Hair follicle dermal papilla cell (primary cell): ENCODE results near the gene FADS6. TPM values are rescaled to one million over a fixed set of nuclear protein-coding genes. Genes with fewer than 3 reads are reported as not detected.

Experiments used
- total RNA-seq: library from RNA; depleted of rRNA; stranded (reverse); fragments of >200 nt; gene quantifications from 2 replicates; pipeline ENCODE4 v1.2.3, GENCODE V29; 2012

Gene FADS6, protein sequence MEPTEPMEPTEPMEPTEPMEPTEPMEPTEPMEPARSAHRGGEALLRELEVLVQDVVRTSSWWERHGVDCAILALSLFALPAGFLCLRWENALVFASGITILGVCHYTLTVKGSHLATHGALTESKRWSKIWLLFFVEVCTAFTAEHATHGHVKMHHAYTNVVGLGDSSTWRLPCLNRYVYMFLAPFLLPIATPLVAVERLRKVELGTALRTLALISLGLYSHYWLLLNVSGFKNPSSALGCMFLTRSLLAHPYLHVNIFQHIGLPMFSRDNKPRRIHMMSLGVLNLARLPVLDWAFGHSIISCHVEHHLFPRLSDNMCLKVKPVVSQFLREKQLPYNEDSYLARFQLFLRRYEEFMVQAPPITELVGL
- total RNA-seq: not detected in 2 replicates

DNA sequence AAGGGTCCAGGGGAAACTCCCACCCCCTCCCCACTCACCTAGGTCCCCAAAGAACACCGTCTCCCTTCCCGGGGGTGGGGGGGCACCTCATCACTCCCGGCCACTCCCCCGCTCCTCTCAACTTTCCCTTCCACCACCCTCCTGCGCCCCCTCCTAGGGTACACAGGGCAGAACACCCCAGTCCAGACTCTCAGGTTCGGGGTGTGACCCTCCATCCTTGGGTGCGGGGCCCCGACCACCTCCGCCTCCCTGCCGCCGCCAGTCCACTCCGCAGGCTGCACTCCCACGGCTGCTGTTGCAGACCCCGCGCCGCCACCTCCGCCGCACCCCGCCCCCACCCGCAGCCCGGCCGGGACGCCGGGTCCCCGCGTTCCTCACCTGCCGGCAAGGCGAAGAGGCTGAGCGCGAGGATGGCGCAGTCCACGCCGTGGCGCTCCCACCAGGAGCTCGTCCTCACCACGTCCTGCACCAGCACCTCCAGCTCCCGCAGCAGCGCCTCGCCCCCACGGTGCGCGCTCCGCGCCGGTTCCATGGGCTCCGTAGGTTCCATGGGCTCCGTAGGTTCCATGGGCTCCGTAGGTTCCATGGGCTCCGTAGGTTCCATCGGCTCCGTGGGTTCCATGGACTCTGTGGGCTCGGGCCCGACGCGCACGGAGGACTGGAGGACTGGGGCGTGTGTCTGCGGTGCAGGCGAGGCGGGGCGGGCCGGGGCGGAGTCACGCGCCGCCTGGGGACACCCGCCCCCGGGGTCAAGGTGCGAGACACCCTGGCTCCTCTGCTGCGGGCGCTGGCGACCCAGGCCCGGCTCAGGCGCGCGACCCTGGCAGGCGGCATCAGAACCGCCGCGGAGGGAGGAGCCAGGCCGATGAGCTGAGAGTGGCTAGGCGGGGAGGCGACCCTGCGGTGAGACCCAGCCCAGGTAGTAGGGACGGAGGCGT lies at the start of gene FADS6:
FADS6 (minus strand) TSS at position 660 of the 938 bp plus-strand sequence; CDS start at position 622, 38 bp downstream.

GRCh38 chr17:74935585-74936469 lies 42.4 kb upstream of the FADS6 start, which contains the start of gene OTOP3:
Gene OTOP3 (plus strand): TSS chr17:74935898. CDS start chr17:74935922, 24 bp downstream.

GRCh38 chr17:74924250-74924948 lies 31.0 kb upstream of the FADS6 start, which contains the start of gene OTOP2:
Gene OTOP2 (plus strand): TSS chr17:74924273. CDS start chr17:74924633, 360 bp downstream.

GRCh38 chr17:74922694-74923537 lies 29.5 kb upstream of the FADS6 start, which contains the start of gene USH1G:
Gene USH1G (minus strand): TSS chr17:74923255. CDS start chr17:74923073, 182 bp downstream.

GRCh38 chr17:74872313-74873036 lies 21.0 kb downstream of the FADS6 start, which contains the start of gene FDXR:
Gene FDXR (minus strand): TSS chr17:74872994. CDS start chr17:74872944, 50 bp downstream.

DNA sequence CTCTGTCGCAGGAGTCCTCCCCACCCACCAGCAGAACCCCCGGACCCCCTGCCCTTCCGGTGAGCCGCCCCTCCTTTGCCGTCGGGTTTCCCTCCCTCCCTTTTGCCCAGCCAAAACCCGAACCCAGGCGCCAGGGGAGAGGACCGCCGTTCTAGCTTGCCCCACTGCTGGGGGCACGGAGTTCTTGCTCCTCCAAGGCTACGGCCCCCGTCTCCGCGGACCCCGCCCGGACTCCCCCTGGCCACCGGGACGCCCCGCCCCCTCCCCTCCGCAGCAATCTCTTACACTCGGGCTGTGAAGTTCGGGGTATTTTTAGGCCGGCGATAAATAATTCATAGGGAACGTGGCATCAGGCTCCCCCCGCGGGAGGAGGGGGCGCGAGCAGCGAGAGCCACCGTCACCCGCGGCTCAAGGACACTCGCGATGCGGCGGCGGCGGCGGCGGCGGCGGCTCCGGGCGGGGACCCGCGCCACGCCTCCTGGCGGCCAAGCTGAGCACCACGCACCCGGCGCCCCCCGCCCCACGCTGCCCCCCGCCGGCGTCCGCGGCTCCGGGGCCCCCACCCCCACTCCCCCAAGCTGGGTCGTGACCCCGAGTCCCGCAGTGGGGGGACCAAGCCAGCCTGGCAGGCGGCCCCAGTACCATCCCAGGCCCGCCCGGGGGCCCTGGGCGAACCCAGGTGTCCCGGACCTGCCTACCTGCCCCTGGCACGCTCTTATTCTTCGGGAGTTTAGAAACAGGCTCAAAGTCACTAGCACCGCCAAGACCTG lies 33.8 kb downstream of the FADS6 start, which contains the start of gene GRIN2C:
GRIN2C (minus strand) TSS at position 427 of the 770 bp plus-strand sequence. CDS start 4,793 bp downstream, outside the sequence.

Other genes starting within 250 kb of the FADS6 start
- not detected in 2 replicates for gene CD300LF, start 180.7 kb downstream of the FADS6 start, total RNA-seq
- gene RAB37, start 156.4 kb downstream of the FADS6 start, total RNA-seq: 0.49 and 0.85 TPM in 2 replicates
- 15.4 and 23.3 TPM in 2 replicates for gene NHERF1, start 145.0 kb downstream of the FADS6 start, total RNA-seq
- 39.3 and 42.5 TPM in 2 replicates for gene NAT9, start 117.3 kb downstream of the FADS6 start, total RNA-seq
- 0.12 and 0.16 TPM in 2 replicates for gene GRIN2C, start 33.7 kb downstream of the FADS6 start, total RNA-seq
- gene FDXR, start 20.6 kb downstream of the FADS6 start, total RNA-seq: 14.1 and 26.0 TPM in 2 replicates
- gene USH1G, start 29.6 kb upstream of the FADS6 start, total RNA-seq: not detected in 2 replicates
- gene OTOP2, start 30.6 kb upstream of the FADS6 start, total RNA-seq: not detected in 2 replicates
- gene OTOP3, start 42.3 kb upstream of the FADS6 start, total RNA-seq: not detected in 2 replicates
- 0.16 and 0.61 TPM in 2 replicates for gene HID1, start 79.1 kb upstream of the FADS6 start, total RNA-seq
- gene CDR2L, start 94.0 kb upstream of the FADS6 start, total RNA-seq: 29.3 and 30.5 TPM in 2 replicates
- 14.8 and 24.9 TPM in 2 replicates for gene MRPL58, start 119.0 kb upstream of the FADS6 start, total RNA-seq
- gene ATP5PD, start 153.3 kb upstream of the FADS6 start, total RNA-seq: 175 TPM in 2 replicates
- 24.5 and 25.3 TPM in 2 replicates for gene KCTD2, start 153.6 kb upstream of the FADS6 start, total RNA-seq
- 28.1 and 33.5 TPM in 2 replicates for gene SLC16A5, start 194.3 kb upstream of the FADS6 start, total RNA-seq
- gene ARMC7, start 216.3 kb upstream of the FADS6 start, total RNA-seq: 1.8 and 3.2 TPM in 2 replicates
- gene NT5C, start 238.1 kb upstream of the FADS6 start, total RNA-seq: 52.0 and 54.2 TPM in 2 replicates